Measurements from ENCODE around the gene KLHL8. TPM values are rescaled to one million over a fixed set of nuclear protein-coding genes. Genes with fewer than 3 reads are reported as not detected.

The KLHL8 gene
- total and polyA plus RNA-seq, 2 donors (not counting 1 experiment from before 2014, with no cell fraction given), result 2.3 to 14.3 TPM

DNA sequence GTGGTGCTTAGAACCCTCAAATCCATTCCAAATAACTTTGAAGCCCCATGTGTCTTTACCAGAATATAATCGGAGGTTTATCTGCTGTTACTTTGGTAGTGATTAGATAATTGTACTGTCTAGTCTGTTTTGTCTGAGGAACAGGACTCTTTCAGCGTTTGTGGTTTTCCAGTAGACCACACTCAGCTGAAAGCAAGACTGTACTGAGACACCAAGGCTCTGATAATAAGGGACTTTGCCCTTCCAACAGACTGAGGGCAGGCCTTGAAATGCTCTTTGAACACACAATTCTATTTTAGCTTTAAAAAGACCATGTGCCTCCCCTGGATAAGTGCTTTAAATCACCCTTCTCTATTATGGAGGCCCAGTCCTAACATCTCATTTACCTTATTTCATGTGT, 76.1 kb downstream of the KLHL8 start:
- ATAC-seq (ENCODE audit: low read depth), result no peak
- Histone ChIP-seq H3K27ac (ENCODE audit: low read length in 2 of 2) (no peak overlapping the region), H3K27me3 (replicated peaks in 1 of 4; ENCODE audit: control extremely low read depth in 1 of 4, control insufficient read depth in 3 of 4, insufficient read depth in 4 of 4, low read length in 3 of 4) (no peaks in the 10 kb centered on the region), H2AFZ (ENCODE audit: insufficient read depth, low read depth, low read length, poor library complexity, severe bottlenecking) (no peak overlapping the region), H3K9me3 (ENCODE audit: control extremely low read depth in 1 of 3, control insufficient read depth in 2 of 3, insufficient read depth in 1 of 3, low read length in 2 of 3) (no peaks in the 10 kb centered on the region), H3K4me2 (replicated peaks; ENCODE audit: low read depth, low read length, poor library complexity, severe bottlenecking) (no peak overlapping the region), H3K9ac (ENCODE audit: low read length) (no peak overlapping the region), H4K20me1 (ENCODE audit: control insufficient read depth, insufficient read depth, low read length, poor library complexity, severe bottlenecking) (no peaks in the 10 kb centered on the region), H3K79me2 (ENCODE audit: control insufficient read depth, insufficient read depth, low read length) (no peaks in the 10 kb centered on the region), H3K36me3 (replicated peaks in 1 of 2; ENCODE audit: control extremely low read depth in 1 of 2, control insufficient read depth in 1 of 2, extremely low read depth in 1 of 2, insufficient read depth in 2 of 2, low read length in 1 of 2) (peaks cover 2 to 15% of the 10 kb centered on the region in 2 experiments), H3K4me3 (ENCODE audit: control extremely low read depth in 1 of 5, extremely low read depth in 1 of 5, insufficient read depth in 1 of 5, low read depth in 2 of 5, low read length in 4 of 5) (no peak overlapping the region), H3K4me1 (ENCODE audit: control insufficient read depth in 2 of 2, insufficient read depth in 2 of 2, low read length in 2 of 2) (no peaks in the 10 kb centered on the region)
- H3K4me1 Mint-ChIP-seq, result no peaks in the 10 kb centered on the region
- H3K4me3 Mint-ChIP-seq, result no peak overlapping the region
- no peak for DNase-seq
- ChIA-PET CTCF (interaction anchor here (0.5 kb wide), 1 partner anchor 268 kb away, joined by 5 read pairs; no protein-coding TSS in a partner anchor), POLR2A (no interaction called here)
- H3K9me3 Mint-ChIP-seq (ENCODE audit: insufficient read depth), result no peaks in the 10 kb centered on the region
- TF ChIP-seq, protein P1, sequence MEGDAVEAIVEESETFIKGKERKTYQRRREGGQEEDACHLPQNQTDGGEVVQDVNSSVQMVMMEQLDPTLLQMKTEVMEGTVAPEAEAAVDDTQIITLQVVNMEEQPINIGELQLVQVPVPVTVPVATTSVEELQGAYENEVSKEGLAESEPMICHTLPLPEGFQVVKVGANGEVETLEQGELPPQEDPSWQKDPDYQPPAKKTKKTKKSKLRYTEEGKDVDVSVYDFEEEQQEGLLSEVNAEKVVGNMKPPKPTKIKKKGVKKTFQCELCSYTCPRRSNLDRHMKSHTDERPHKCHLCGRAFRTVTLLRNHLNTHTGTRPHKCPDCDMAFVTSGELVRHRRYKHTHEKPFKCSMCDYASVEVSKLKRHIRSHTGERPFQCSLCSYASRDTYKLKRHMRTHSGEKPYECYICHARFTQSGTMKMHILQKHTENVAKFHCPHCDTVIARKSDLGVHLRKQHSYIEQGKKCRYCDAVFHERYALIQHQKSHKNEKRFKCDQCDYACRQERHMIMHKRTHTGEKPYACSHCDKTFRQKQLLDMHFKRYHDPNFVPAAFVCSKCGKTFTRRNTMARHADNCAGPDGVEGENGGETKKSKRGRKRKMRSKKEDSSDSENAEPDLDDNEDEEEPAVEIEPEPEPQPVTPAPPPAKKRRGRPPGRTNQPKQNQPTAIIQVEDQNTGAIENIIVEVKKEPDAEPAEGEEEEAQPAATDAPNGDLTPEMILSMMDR (IDR thresholded peaks at IDR 0.05), result no peak
- no peak for TF ChIP-seq EZH2 (IDR thresholded peaks at IDR 0.05; ENCODE audit: borderline replicate concordance, insufficient read depth, low read depth, low read length, poor library complexity, severe bottlenecking)
- H3K27me3 Mint-ChIP-seq, result no peaks in the 10 kb centered on the region
- intact Hi-C loops (cut with micrococcal nuclease), result no loop called here
- 6% methylated on average over 1 of the region's 2 CpGs for WGBS (ENCODE audit: insufficient coverage)
- no peak overlapping the region for H3K27ac Mint-ChIP-seq

DNA sequence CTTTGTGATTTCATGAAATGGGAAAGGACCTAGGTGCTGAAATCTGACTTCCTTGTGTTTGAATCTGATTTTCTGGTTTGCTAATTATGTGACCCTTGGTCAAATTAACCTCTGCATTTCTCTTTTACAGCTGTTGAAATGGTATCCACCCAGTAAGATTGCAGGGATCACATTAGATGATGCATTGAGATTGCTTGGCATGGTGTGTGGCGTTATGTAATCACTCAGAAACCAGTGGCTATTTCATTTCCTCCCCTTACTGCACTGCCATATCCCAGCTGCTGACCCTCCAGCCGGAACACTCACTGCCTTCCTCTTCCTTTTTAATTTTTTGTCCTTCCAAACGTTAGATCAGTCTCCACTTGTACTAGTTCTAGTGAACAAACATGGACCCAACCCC, 79.0 kb downstream of the KLHL8 start:
- Histone ChIP-seq H3K36me3 (replicated peaks in 1 of 2; ENCODE audit: control extremely low read depth in 1 of 2, control insufficient read depth in 1 of 2, extremely low read depth in 1 of 2, insufficient read depth in 2 of 2, low read length in 1 of 2) (peaks cover 4 to 15% of the 10 kb centered on the region in 2 experiments), H3K79me2 (ENCODE audit: control insufficient read depth, insufficient read depth, low read length) (no peaks in the 10 kb centered on the region), H3K9ac (ENCODE audit: low read length) (no peak overlapping the region), H3K9me3 (ENCODE audit: control extremely low read depth in 1 of 3, control insufficient read depth in 2 of 3, insufficient read depth in 1 of 3, low read length in 2 of 3) (no peaks in the 10 kb centered on the region), H3K27me3 (replicated peaks in 1 of 4; ENCODE audit: control extremely low read depth in 1 of 4, control insufficient read depth in 3 of 4, insufficient read depth in 4 of 4, low read length in 3 of 4) (no peaks in the 10 kb centered on the region), H3K4me1 (ENCODE audit: control insufficient read depth in 2 of 2, insufficient read depth in 2 of 2, low read length in 2 of 2) (no peaks in the 10 kb centered on the region), H3K27ac (ENCODE audit: low read length in 2 of 2) (no peak overlapping the region), H4K20me1 (ENCODE audit: control insufficient read depth, insufficient read depth, low read length, poor library complexity, severe bottlenecking) (no peaks in the 10 kb centered on the region), H3K4me2 (replicated peaks; ENCODE audit: low read depth, low read length, poor library complexity, severe bottlenecking) (no peak overlapping the region), H2AFZ (ENCODE audit: insufficient read depth, low read depth, low read length, poor library complexity, severe bottlenecking) (no peak overlapping the region), H3K4me3 (ENCODE audit: control extremely low read depth in 1 of 5, extremely low read depth in 1 of 5, insufficient read depth in 1 of 5, low read depth in 2 of 5, low read length in 4 of 5) (no peak overlapping the region)
- no peaks in the 10 kb centered on the region for H3K4me1 Mint-ChIP-seq
- DNase-seq (no peak), ATAC-seq (ENCODE audit: low read depth) (no peak)
- CTCF ChIA-PET, result interaction anchor here (1.6 kb wide), 1 partner anchor 9 kb away, joined by 5 read pairs; no protein-coding TSS in a partner anchor
- H3K9me3 Mint-ChIP-seq (ENCODE audit: insufficient read depth), result no peaks in the 10 kb centered on the region
- POLR2A ChIA-PET, result no interaction called here
- H3K4me3 Mint-ChIP-seq, result no peak overlapping the region
- H3K27ac Mint-ChIP-seq, result no peak overlapping the region
- no peak for TF ChIP-seq EZH2 (IDR thresholded peaks at IDR 0.05; ENCODE audit: borderline replicate concordance, insufficient read depth, low read depth, low read length, poor library complexity, severe bottlenecking)
- TF ChIP-seq, protein P1 (IDR thresholded peaks at IDR 0.05), result no peak
- H3K27me3 Mint-ChIP-seq, result no peaks in the 10 kb centered on the region
- intact Hi-C loops (cut with micrococcal nuclease), result no loop called here
- WGBS (ENCODE audit: insufficient coverage), result 100% methylated on average over 2 of the region's 3 CpGs

Data from B cell (primary cell).